Ishikawa (cell line): Measurements from ENCODE around the gene ACAA1.

Source experiments
- CEBPB ChIP-seq: IDR thresholded peaks from 2 replicates; pipeline ENCODE4 v1.6.1; 2012
- EP300 ChIP-seq: IDR thresholded peaks from 2 replicates; pipeline ENCODE4 v1.6.1; 2012; ENCODE audit warnings: borderline replicate concordance
- RAD21 ChIP-seq: IDR thresholded peaks from 2 replicates; pipeline ENCODE4 v1.6.1; 2012; ENCODE audit warnings: low read depth
- REST ChIP-seq: IDR thresholded peaks from 2 replicates; pipeline ENCODE4 v1.6.1; 2012; ENCODE audit warnings: low read depth, mild to moderate bottlenecking
- YY1 ChIP-seq: IDR thresholded peaks from 2 replicates; pipeline ENCODE4 v1.6.1; 2012; ENCODE audit warnings: low read depth
- ZBTB7A ChIP-seq: IDR thresholded peaks from 2 replicates; pipeline ENCODE4 v1.6.1; 2012; ENCODE audit warnings: low read depth

- TF ChIP-seq YY1 (no peak), REST (no peak), RAD21 (no peak), EP300 (no peak), CEBPB (no peak), ZBTB7A (no peak)
Measured at GRCh38 chr3:38127611-38128302, 9.2 kb downstream of the ACAA1 start.
